ENCODE data around the gene TIMM44.

DNA sequence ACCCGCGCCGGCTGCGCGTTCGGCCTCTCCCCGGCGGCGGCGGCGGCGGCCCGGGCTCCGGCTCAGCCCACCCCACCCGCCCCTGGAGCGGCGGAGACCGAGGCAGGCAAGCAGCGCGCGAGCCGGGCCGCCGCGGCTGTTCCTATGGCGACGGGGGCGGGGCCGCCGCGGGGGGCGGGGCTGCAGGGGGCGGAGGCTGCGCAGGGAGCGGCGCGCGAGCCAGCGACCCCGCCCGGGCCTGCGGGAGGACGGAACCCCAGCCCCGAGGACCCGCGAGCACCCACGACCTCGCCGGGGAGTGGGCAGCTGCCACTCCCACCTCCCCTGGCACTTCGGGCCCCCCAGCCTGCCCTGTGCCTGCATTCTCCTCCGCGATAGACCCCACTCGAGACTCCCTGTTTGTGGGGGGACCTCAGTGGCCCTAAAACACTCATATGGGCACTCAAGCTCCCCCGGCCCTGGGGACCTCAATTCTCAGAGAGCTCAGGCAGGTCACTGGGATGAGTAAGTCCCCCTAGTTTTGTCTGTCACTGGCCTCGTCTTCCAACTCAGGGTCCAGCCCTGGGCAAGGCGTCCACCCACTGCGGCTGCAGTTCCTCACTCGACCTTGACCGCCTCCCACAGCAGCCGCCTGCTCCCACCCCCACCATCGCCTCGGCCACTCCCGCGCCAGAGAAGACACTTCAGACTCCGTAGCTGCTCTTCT, 17.3 kb downstream of the TIMM44 start, which contains the start of gene CTXN1:
- TF ChIP-seq, protein P1, sequence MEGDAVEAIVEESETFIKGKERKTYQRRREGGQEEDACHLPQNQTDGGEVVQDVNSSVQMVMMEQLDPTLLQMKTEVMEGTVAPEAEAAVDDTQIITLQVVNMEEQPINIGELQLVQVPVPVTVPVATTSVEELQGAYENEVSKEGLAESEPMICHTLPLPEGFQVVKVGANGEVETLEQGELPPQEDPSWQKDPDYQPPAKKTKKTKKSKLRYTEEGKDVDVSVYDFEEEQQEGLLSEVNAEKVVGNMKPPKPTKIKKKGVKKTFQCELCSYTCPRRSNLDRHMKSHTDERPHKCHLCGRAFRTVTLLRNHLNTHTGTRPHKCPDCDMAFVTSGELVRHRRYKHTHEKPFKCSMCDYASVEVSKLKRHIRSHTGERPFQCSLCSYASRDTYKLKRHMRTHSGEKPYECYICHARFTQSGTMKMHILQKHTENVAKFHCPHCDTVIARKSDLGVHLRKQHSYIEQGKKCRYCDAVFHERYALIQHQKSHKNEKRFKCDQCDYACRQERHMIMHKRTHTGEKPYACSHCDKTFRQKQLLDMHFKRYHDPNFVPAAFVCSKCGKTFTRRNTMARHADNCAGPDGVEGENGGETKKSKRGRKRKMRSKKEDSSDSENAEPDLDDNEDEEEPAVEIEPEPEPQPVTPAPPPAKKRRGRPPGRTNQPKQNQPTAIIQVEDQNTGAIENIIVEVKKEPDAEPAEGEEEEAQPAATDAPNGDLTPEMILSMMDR (IDR thresholded peaks at IDR 0.05), result no peak
- TF ChIP-seq REST (IDR thresholded peaks at IDR 0.05; ENCODE audit: low read depth, low read length) (no peak), ELF1 (IDR thresholded peaks at IDR 0.05) (no peak), TAF1 (IDR thresholded peaks at IDR 0.05; ENCODE audit: borderline replicate concordance, low read depth, low read length) (no peak), CHD2 (IDR thresholded peaks at IDR 0.05; ENCODE audit: low read length, partially characterized antibody) (no peak)
- TF ChIP-seq, protein P2, sequence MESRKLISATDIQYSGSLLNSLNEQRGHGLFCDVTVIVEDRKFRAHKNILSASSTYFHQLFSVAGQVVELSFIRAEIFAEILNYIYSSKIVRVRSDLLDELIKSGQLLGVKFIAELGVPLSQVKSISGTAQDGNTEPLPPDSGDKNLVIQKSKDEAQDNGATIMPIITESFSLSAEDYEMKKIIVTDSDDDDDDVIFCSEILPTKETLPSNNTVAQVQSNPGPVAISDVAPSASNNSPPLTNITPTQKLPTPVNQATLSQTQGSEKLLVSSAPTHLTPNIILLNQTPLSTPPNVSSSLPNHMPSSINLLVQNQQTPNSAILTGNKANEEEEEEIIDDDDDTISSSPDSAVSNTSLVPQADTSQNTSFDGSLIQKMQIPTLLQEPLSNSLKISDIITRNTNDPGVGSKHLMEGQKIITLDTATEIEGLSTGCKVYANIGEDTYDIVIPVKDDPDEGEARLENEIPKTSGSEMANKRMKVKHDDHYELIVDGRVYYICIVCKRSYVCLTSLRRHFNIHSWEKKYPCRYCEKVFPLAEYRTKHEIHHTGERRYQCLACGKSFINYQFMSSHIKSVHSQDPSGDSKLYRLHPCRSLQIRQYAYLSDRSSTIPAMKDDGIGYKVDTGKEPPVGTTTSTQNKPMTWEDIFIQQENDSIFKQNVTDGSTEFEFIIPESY (IDR thresholded peaks at IDR 0.05; ENCODE audit: borderline replicate concordance, low read depth), result no peak
- TF ChIP-seq, protein P3, sequence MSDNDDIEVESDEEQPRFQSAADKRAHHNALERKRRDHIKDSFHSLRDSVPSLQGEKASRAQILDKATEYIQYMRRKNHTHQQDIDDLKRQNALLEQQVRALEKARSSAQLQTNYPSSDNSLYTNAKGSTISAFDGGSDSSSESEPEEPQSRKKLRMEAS (IDR thresholded peaks at IDR 0.05; ENCODE audit: low read depth), result no peak

Data from SK-N-SH (cell line).